GM23338 (cell line): ENCODE results near the gene AQP10. TPM values are rescaled to one million over a fixed set of nuclear protein-coding genes. Genes with fewer than 3 reads are reported as not detected.
"Not testable (repeated sequence)": the region's sequence is repeated elsewhere in the genome, so short reads cannot be mapped to it uniquely, and the experiment has no call there.

Source experiments
- ATAC-seq: fragments of 200-7000 bp; cut with Tn5 transposase; 3 replicates; pipeline ENCODE4 v1.9.1; 2020
- DNase-seq: peaks from one replicate; pipeline ENCODE4 v3.0.0-alpha.2; 2015; ENCODE audit warnings: low spot score
- H2AFZ ChIP-seq: fragments of 200-600 bp; sonication (generic); 2 replicates; pipeline ENCODE4 v1.8.0; 2016; ENCODE audit warnings: antibody characterized with exemption, mild to moderate bottlenecking, moderate library complexity
- H3F3A ChIP-seq: fragments of 200-600 bp; sonication (generic); replicated peaks from 2 replicates; pipeline ENCODE4 v1.8.0; 2017; ENCODE audit warnings: antibody characterized with exemption, mixed run types, low read depth
- H3K27ac ChIP-seq: fragments of 200-600 bp; sonication (generic); 2 replicates; pipeline ENCODE4 v1.6.1; 2016; ENCODE audit warnings: low read depth
- H3K27me3 ChIP-seq: fragments of 200-600 bp; sonication (generic); 2 replicates; pipeline ENCODE4 v1.8.0; 2016; ENCODE audit warnings: mild to moderate bottlenecking, mixed run types, moderate library complexity; ENCODE audit not compliant: insufficient read depth
- H3K36me3 ChIP-seq: fragments of 200-600 bp; sonication (generic); 2 replicates; pipeline ENCODE4 v1.8.0; 2016; ENCODE audit warnings: mild to moderate bottlenecking; ENCODE audit not compliant: insufficient read depth
- H3K4me1 ChIP-seq: fragments of 200-600 bp; sonication (generic); 2 replicates; pipeline ENCODE4 v1.8.0; 2016; ENCODE audit warnings: mild to moderate bottlenecking, moderate library complexity; ENCODE audit not compliant: insufficient read depth
- H3K4me2 ChIP-seq: fragments of 200-600 bp; sonication (generic); 2 replicates; pipeline ENCODE4 v1.7.1; 2017; ENCODE audit warnings: mixed run types
- H3K4me3 ChIP-seq: fragments of 200-600 bp; sonication (generic); 2 replicates; pipeline ENCODE4 v1.6.1; 2016; ENCODE audit warnings: mixed run types
- H3K79me2 ChIP-seq: fragments of 200-600 bp; sonication (generic); replicated peaks from 2 replicates; pipeline ENCODE4 v1.8.0; 2017; ENCODE audit warnings: mild to moderate bottlenecking; ENCODE audit not compliant: insufficient read depth
- H3K9me2 ChIP-seq: fragments of 200-600 bp; sonication (generic); 2 replicates; pipeline ENCODE4 v1.8.0; 2017; ENCODE audit not compliant: insufficient read depth
- H4K20me1 ChIP-seq: fragments of 200-600 bp; sonication (generic); replicated peaks from 2 replicates; pipeline ENCODE4 v1.8.0; 2017; ENCODE audit warnings: mild to moderate bottlenecking; ENCODE audit not compliant: insufficient read depth
- H3K27ac Mint-ChIP-seq: 2 replicates; pipeline ENCODE4 v1.8.0; 2020; ENCODE audit warnings: inconsistent platforms, mild to moderate bottlenecking, moderate library complexity, mixed read lengths
- H3K27me3 Mint-ChIP-seq: 3 replicates; pipeline ENCODE4 v1.8.0; 2022; ENCODE audit warnings: low read depth, mild to moderate bottlenecking, moderate library complexity, mixed read lengths, inconsistent platforms; ENCODE audit not compliant: insufficient read depth, poor library complexity
- H3K36me3 Mint-ChIP-seq: 3 replicates; pipeline ENCODE4 v1.8.0; 2021; ENCODE audit warnings: low read depth, mild to moderate bottlenecking, inconsistent platforms, moderate library complexity, mixed read lengths
- H3K4me1 Mint-ChIP-seq: 3 replicates; pipeline ENCODE4 v1.8.0; 2020; ENCODE audit warnings: mild to moderate bottlenecking, inconsistent platforms, mixed read lengths
- H3K4me3 Mint-ChIP-seq: 3 replicates; pipeline ENCODE4 v1.8.0; 2021; ENCODE audit warnings: moderate library complexity, mild to moderate bottlenecking, inconsistent platforms, mixed read lengths
- H3K9me3 Mint-ChIP-seq: 3 replicates; pipeline ENCODE4 v1.8.0; 2020; ENCODE audit warnings: moderate library complexity, mild to moderate bottlenecking, inconsistent platforms, mixed read lengths
- JUNB ChIP-seq: IDR thresholded peaks from one replicate; pipeline ENCODE4 v1.6.1; 2016; ENCODE audit warnings: antibody characterized with exemption; ENCODE audit not compliant: unreplicated experiment
- ZNF114 ChIP-seq: fragments of 250-450 bp; sonication (Bioruptor Pico); IDR thresholded peaks from 2 replicates; pipeline ENCODE4 v1.5.0; 2020; ENCODE audit warnings: mild to moderate bottlenecking, moderate library complexity
- ZNF462 ChIP-seq: fragments of 250-450 bp; sonication (Bioruptor Pico); IDR thresholded peaks from 2 replicates; pipeline ENCODE4 v1.5.0; 2020; ENCODE audit warnings: mild to moderate bottlenecking, moderate library complexity
- polyA plus RNA-seq: library from polyadenylated mRNA; unstranded; fragments of >200 nt; fragmentation: Nextera tagmentation; extraction: Ambion mirVana; gene quantifications from 2 replicates; pipeline ENCODE4 v1.2.1, GENCODE V29; 2016
- total RNA-seq: library from RNA; depleted of rRNA; stranded (reverse); fragments of >200 nt; shearing (Covaris generic); gene quantifications from 2 replicates; pipeline ENCODE4 v1.2.3, GENCODE V29; 2014

AQP10 gene
- total and polyA plus RNA-seq, 2 experiments from 2014 or later = not detected

GRCh38 chr1:154318386-154318785 lies 2.5 kb upstream of the AQP10 start:
- H3F3A ChIP-seq = no peaks in the 10 kb centered on the region
- ATAC-seq = no peak
- H3K27ac Mint-ChIP-seq = no peak overlapping the region
- H2AFZ ChIP-seq = no peak overlapping the region
- H3K27me3 Mint-ChIP-seq = peaks cover 12% of the 10 kb centered on the region
- peaks cover 4% of the 10 kb centered on the region; the same call in 1 of the 3 replicates for H3K4me1 Mint-ChIP-seq
- H3K4me3 ChIP-seq = no peak overlapping the region
- no peaks in the 10 kb centered on the region for H3K4me1 ChIP-seq
- H4K20me1 ChIP-seq = no peaks in the 10 kb centered on the region
- DNase-seq = no peak
- TF ChIP-seq ZNF114 (CRISPR knock-in tag) (no peak), ZNF462 (CRISPR knock-in tag) (no peak), JUNB (no peak)
- peaks cover 29% of the 10 kb centered on the region; the same call in 2 of the 3 replicates for H3K9me3 Mint-ChIP-seq
- H3K9me2 ChIP-seq = no peaks in the 10 kb centered on the region
- no peaks in the 10 kb centered on the region for H3K79me2 ChIP-seq
- no peaks in the 10 kb centered on the region; the same call in 2 of the 3 replicates for H3K36me3 Mint-ChIP-seq
- H3K4me3 Mint-ChIP-seq = no peak overlapping the region
- no peak overlapping the region for H3K4me2 ChIP-seq
- H3K36me3 ChIP-seq = no peaks in the 10 kb centered on the region
- no peaks in the 10 kb centered on the region for H3K27me3 ChIP-seq
- H3K27ac ChIP-seq = no peak overlapping the region

- H3K9me2 ChIP-seq, H3K79me2 ChIP-seq, H3K4me1 ChIP-seq, H3K4me2 ChIP-seq, H3K36me3 Mint-ChIP-seq, H3F3A ChIP-seq, H3K27ac ChIP-seq, H3K27ac Mint-ChIP-seq, H2AFZ ChIP-seq, H3K27me3 ChIP-seq, H3K36me3 ChIP-seq, H4K20me1 ChIP-seq, H3K4me3 ChIP-seq, DNase-seq, H3K4me3 Mint-ChIP-seq, ATAC-seq: not testable (repeated sequence)
- H3K9me3 Mint-ChIP-seq = peaks cover 14% of the 10 kb centered on the region; the same call in 2 of the 3 replicates
- H3K27me3 Mint-ChIP-seq = peaks cover 11% of the 10 kb centered on the region
- H3K4me1 Mint-ChIP-seq = peaks cover 12% of the 10 kb centered on the region
Observed at GRCh38 chr1:154321609-154321934, 679 bp downstream of the AQP10 start.
